Activated B cell treated with CpG ODN at 0.5 μM for 24 hours (primary cell): ENCODE results near the gene TOR4A. TPM values are rescaled to one million over a fixed set of nuclear protein-coding genes. Genes with fewer than 3 reads are reported as not detected.

Experiments
- ATAC-seq: fragments of 200-7000 bp; cut with Tn5 transposase; one replicate; pipeline ENCODE4 v1.10.0; 2021; ENCODE audit warnings: low read depth, mild to moderate bottlenecking, moderate library complexity
- CTCF ChIA-PET: fragments of 350-600 bp; sonication (Branson Sonifier 250); formaldehyde crosslinking; loops from one replicate; lab custom pipeline; 2021; ENCODE audit warnings: antibody characterized with exemption; lab: Charles Lee
- POLR2A ChIA-PET: fragments of 350-600 bp; sonication (Branson Sonifier 250); formaldehyde crosslinking; loops from one replicate; lab custom pipeline; 2021; ENCODE audit warnings: antibody characterized with exemption; lab: Charles Lee
- DNase-seq: peaks from one replicate; pipeline ENCODE4 v3.0.0; 2022
- H3K27ac Mint-ChIP-seq: one replicate; pipeline ENCODE4 v1.8.0; 2020; ENCODE audit warnings: mixed read lengths
- H3K27me3 Mint-ChIP-seq: one replicate; pipeline ENCODE4 v1.8.0; 2021; ENCODE audit warnings: mixed read lengths
- H3K36me3 Mint-ChIP-seq: one replicate; pipeline ENCODE4 v1.8.0; 2021; ENCODE audit warnings: low read depth, mixed read lengths
- H3K4me1 Mint-ChIP-seq: one replicate; pipeline ENCODE4 v1.8.0; 2021; ENCODE audit warnings: mixed read lengths
- H3K4me3 Mint-ChIP-seq: one replicate; pipeline ENCODE4 v1.8.0; 2020; ENCODE audit warnings: mild to moderate bottlenecking, mixed read lengths
- H3K9me3 Mint-ChIP-seq: one replicate; pipeline ENCODE4 v1.8.0; 2020; ENCODE audit warnings: mixed read lengths
- intact Hi-C: fragments of 100-400 bp; cut with micrococcal nuclease; formaldehyde crosslinking; loops from one replicate; pipeline ENCODE4 v1.15.1; 2024
- total RNA-seq: library from RNA; stranded (reverse); gene quantifications from 2 replicates; pipeline ENCODE4 v1.2.3, GENCODE V29; 2022
- TF ChIP-seq, protein P1 (sequence below): fragments of 200-600 bp; IDR thresholded peaks from one replicate; pipeline ENCODE4 v1.8.0; 2022; ENCODE audit warnings: antibody characterized with exemption, mild to moderate bottlenecking

TOR4A gene
- total RNA-seq, 1 donor from 2014 or later: 9.1 TPM

DNA sequence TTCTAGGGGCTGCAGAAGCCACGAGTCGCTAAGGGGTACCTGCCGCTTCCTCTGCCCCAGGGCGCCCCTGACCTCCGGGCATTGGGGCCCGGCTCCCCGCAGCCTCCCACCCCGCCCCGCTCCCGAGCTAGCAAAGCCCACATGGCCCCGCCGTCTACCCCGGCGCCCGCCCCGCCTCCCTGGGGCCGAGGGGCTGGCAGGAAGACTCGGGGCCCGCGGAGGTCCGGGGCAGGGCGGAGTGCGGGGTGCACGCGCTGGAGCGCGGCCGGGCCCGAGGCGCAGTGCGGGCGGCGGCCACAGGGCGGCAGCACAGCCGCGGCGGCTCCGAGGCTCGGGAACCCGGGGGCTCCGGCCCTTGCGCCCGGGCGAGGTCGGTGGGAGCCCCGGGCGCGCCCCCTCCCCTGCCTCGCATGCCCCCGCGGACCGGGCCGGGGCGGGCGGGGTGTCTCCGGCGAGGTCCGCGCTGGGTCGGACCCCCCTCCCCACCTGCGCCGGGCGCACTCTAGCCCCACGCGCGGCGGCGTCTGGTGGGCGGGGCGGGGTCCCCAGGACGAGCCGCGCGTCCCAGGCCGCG lies 17.8 kb downstream of the TOR4A start:
- CTCF ChIA-PET: interaction anchor here (2.0 kb wide), 1 partner anchor 11 kb away, joined by 4 read pairs; no protein-coding TSS in a partner anchor
- intact Hi-C loops: loop anchor here (2.0 to 5.0 kb wide), 3 partner anchors 111 to 232 kb away; no protein-coding TSS in a partner anchor
- DNase-seq (peak; percentile 75), ATAC-seq (peak; percentile 93)
- Mint-ChIP-seq H3K9me3 (no peaks in the 10 kb centered on the region), H3K36me3 (no peaks in the 10 kb centered on the region), H3K27ac (no peak overlapping the region), H3K4me1 (peaks cover 13% of the 10 kb centered on the region), H3K27me3 (peaks cover 26% of the 10 kb centered on the region), H3K4me3 (no peak overlapping the region)
- POLR2A ChIA-PET: no interaction called here
- TF ChIP-seq, protein P1, sequence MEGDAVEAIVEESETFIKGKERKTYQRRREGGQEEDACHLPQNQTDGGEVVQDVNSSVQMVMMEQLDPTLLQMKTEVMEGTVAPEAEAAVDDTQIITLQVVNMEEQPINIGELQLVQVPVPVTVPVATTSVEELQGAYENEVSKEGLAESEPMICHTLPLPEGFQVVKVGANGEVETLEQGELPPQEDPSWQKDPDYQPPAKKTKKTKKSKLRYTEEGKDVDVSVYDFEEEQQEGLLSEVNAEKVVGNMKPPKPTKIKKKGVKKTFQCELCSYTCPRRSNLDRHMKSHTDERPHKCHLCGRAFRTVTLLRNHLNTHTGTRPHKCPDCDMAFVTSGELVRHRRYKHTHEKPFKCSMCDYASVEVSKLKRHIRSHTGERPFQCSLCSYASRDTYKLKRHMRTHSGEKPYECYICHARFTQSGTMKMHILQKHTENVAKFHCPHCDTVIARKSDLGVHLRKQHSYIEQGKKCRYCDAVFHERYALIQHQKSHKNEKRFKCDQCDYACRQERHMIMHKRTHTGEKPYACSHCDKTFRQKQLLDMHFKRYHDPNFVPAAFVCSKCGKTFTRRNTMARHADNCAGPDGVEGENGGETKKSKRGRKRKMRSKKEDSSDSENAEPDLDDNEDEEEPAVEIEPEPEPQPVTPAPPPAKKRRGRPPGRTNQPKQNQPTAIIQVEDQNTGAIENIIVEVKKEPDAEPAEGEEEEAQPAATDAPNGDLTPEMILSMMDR: no peak

DNA sequence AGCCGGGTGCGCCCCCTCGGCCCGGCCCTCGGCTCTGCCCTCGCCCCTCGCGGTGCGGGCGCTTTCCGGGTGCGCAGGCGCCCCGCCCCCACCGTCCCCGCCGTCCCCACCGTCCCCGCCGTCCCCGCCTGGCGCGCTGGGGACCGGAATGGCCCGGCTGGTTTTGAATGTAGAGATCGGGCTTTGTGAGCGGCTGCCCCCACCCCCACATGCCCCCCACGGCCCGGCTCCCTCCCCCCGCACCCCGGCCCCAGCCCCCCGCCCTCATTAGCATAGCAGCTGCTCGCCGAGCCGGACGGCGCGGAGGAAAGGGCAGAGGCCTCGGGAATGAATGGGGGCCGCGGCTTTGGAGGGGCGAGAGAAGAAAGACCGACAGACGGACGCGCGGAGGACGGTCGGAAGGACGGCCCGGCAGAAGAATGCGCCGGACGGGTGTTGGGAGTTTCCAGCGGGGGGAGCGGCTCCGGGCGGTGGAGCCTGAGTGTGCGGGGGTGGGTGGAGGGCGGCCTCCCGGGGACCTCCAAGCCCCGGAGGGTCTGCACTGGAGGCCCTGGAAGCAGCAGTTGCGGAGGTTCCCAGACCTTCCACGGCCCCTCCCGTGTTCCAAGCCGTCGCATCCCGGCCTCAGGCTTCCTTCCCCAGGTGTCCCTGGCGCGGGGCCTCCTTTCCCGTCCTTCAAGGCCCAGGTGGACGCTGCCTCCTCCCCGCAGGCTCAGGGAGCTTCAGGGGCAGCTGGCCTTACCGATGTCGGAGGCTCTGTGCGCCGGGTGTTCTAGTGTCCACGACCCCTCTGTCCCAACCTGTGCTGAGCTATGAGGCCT lies 18.5 kb downstream of the TOR4A start:
- no peaks in the 10 kb centered on the region for H3K36me3 Mint-ChIP-seq

DNA sequence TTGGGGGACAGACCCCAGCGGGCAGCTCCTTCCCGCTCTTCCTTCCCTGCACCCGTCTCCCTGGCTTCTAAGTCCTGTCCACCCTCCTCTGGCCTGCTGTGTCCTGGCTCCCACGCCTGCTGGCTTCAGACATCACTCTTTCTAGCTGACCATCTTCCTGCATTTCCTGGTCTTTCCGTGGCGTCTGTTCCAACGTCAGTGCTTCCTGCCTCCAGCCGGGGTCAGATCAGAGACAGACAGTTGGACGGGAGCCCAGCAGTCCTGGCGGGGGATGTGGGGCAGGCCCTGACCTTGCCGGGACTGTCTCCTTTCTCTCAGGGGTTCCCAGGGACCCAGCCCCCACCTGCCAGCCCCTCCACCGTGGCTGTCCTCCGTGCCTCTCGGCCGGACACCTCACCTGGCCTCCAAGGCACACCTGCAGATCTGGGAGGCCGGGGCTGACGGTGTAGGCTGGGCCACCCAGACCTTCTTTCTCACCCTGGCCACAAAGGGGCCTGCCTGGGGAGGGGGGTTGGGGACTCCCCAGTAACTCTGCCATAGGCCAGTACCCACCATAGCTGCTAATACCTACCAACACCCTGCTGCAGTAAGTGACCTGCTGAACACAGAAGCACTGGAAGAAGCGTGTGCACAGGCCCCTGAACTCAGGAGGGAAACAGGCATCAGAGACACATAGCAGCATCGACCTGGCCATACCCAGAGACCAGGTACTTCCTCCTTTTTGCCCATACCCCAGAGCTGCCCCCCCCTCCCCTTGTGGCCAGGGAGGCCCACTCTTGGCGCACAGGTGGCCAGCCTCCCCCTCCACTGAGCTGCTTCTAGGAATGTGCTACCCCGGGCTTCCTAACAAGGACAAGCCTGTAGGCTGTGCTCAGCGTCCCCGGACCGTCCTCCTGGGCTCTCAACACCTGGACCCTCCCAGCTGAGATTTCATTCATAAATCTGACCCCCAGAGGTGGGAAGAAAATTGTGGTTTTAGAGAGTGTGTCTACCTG lies 19.4 kb downstream of the TOR4A start:
- TF ChIP-seq, protein P1: no peak
- peak overlapping the region; percentile 38 for H3K4me3 Mint-ChIP-seq
- no peaks in the 10 kb centered on the region for H3K9me3 Mint-ChIP-seq
- peaks cover 29% of the 10 kb centered on the region for H3K27me3 Mint-ChIP-seq
- CTCF ChIA-PET: interaction anchor here (1.3 kb wide), 1 partner anchor 15 kb away, joined by 3 read pairs; no protein-coding TSS in a partner anchor
- H3K4me1 Mint-ChIP-seq: peaks cover 19% of the 10 kb centered on the region
- POLR2A ChIA-PET: interaction anchor here (0.9 to 1.0 kb wide), 2 partner anchors 11 to 165 kb away, joined by 3 read pairs; no protein-coding TSS in a partner anchor
- ATAC-seq (no peak), DNase-seq (no peak)
- no peak overlapping the region for H3K27ac Mint-ChIP-seq
- H3K36me3 Mint-ChIP-seq: no peaks in the 10 kb centered on the region
- intact Hi-C loops: loop anchor here (5.0 kb wide), 1 partner anchor 230 kb away; no protein-coding TSS in a partner anchor

More for the DNA sequence above, 18.5 kb downstream of the TOR4A start:
- peaks cover 29% of the 10 kb centered on the region for H3K27me3 Mint-ChIP-seq
- H3K9me3 Mint-ChIP-seq: no peaks in the 10 kb centered on the region
- ChIA-PET CTCF (interaction anchor here (1.3 kb wide), 1 partner anchor 14 kb away, joined by 3 read pairs; no protein-coding TSS in a partner anchor), POLR2A (interaction anchor here (1.0 kb wide), 1 partner anchor 166 kb away, joined by 3 read pairs; no protein-coding TSS in a partner anchor)
- H3K4me1 Mint-ChIP-seq: peaks cover 16% of the 10 kb centered on the region
- no peak for ATAC-seq
- TF ChIP-seq, protein P1: no peak
- no peak for DNase-seq
- intact Hi-C loops: loop anchor here (2.0 to 5.0 kb wide), 3 partner anchors 111 to 231 kb away; no protein-coding TSS in a partner anchor
- H3K4me3 Mint-ChIP-seq: peak overlapping the region; percentile 36
- no peak overlapping the region for H3K27ac Mint-ChIP-seq

DNA sequence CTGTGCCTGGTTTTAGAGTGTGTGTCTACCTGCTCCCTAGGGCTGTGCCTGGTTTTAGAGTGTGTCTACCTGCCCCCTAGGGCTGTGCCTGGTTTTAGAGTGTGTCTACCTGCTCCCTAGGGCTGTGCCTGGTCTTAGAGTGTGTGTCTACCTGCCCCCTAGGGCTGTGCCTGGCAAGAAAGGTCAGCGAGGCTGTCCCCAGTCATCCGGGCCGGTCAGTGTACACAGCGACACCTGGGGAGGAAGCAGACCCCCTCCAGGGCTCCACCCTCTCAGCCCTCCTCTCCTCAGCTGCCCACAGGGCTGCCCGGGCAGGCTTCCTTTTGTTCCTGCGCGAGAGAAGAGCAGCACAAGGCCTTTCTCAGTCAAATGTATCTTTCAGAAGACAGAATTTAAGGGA lies 20.4 kb downstream of the TOR4A start:
- Mint-ChIP-seq H3K9me3 (no peaks in the 10 kb centered on the region), H3K36me3 (no peaks in the 10 kb centered on the region), H3K27ac (no peak overlapping the region), H3K4me1 (peaks cover 19% of the 10 kb centered on the region), H3K27me3 (peaks cover 29% of the 10 kb centered on the region), H3K4me3 (no peak overlapping the region)
- ChIA-PET POLR2A (no interaction called here), CTCF (no interaction called here)
- no peak for DNase-seq
- ATAC-seq: no peak
- TF ChIP-seq, protein P1: no peak
- intact Hi-C loops: loop anchor here (5.0 kb wide), 1 partner anchor 229 kb away; no protein-coding TSS in a partner anchor
